AG09309 (cell line): ENCODE data around the gene GADL1.

Experiments used
- DNase-seq: peaks from one replicate; pipeline ENCODE4 v3.0.0-alpha.2; 2010; ENCODE audit warnings: low read depth
- H3K4me3 ChIP-seq: 2 replicates; pipeline ENCODE4 v1.5.1; 2011; ENCODE audit warnings: mild to moderate bottlenecking, low read depth, low read length, moderate library complexity; ENCODE audit not compliant: control insufficient read depth
- TF ChIP-seq, protein P1 (sequence below): IDR thresholded peaks from 2 replicates; pipeline ENCODE4 v1.5.1; 2011; ENCODE audit warnings: mild to moderate bottlenecking, low read depth, low read length, inconsistent platforms; ENCODE audit not compliant: insufficient read depth, control insufficient read depth; ENCODE audit errors: missing control alignments

GADL1 gene

DNA sequence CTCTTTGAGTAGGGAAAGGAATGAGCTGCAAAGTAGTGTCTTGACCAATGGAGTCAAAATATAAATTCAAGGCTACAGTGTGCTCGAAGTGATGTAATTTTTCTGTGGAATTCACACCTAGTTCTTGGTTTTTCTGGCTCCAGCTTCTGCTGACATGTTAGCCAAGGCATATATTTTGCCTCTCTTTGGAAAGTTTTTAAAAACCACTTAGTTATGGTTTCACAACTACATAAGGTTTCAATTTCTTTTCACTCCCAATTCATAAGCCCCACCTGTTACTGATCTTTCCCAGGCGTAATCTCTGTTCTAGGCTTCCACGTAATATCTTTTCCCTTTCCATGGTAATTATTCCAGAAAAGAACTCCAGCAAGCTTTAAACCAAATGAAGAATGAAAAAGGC is 46.9 kb downstream of the GADL1 start:
- TF ChIP-seq, protein P1, sequence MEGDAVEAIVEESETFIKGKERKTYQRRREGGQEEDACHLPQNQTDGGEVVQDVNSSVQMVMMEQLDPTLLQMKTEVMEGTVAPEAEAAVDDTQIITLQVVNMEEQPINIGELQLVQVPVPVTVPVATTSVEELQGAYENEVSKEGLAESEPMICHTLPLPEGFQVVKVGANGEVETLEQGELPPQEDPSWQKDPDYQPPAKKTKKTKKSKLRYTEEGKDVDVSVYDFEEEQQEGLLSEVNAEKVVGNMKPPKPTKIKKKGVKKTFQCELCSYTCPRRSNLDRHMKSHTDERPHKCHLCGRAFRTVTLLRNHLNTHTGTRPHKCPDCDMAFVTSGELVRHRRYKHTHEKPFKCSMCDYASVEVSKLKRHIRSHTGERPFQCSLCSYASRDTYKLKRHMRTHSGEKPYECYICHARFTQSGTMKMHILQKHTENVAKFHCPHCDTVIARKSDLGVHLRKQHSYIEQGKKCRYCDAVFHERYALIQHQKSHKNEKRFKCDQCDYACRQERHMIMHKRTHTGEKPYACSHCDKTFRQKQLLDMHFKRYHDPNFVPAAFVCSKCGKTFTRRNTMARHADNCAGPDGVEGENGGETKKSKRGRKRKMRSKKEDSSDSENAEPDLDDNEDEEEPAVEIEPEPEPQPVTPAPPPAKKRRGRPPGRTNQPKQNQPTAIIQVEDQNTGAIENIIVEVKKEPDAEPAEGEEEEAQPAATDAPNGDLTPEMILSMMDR, result no peak
- no peak for DNase-seq

DNA sequence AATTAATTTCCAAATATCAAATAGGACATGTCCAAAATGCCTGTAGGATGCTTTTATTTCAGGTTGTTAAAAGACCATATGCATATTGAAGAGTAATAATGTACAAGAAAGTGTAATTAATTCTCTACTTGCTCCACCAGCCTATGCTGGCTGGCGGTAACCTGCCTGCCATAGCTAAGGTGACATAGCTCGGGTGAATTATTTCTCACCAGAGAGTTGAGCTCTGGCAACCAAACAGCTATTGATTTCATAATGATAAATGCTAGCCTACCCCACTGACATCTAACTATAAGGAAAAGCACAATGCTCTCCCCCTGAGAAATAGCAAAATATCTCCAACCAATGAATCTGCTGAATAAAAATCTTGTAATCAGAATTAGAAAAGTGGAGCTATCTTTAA is 48.9 kb downstream of the GADL1 start:
- TF ChIP-seq, protein P1, result no peak
- DNase-seq, result no peak
- no peak overlapping the region for H3K4me3 ChIP-seq

More for the DNA sequence above, 46.9 kb downstream of the GADL1 start:
- H3K4me3 ChIP-seq, result no peak overlapping the region

DNA sequence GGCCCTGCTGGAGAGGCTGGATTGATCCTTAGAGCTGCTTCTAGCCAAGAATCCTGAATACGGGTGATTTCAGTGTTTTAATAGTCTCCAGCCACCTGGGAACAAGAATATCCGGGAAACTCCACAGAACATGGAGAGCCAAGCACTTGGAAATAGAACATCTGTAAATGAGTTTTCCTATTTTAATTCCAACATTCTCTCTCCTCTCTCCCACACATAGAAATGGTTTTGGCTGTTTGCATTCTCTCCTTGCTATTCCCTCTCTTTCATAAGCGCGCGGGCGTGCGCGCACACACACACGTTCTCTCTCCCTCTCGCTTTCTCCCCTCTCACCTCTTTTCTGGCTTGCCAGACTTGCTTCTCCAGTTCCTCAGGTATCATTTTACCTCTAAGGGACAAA is 50.6 kb downstream of the GADL1 start:
- TF ChIP-seq, protein P1, result no peak
- no peak for DNase-seq
- H3K4me3 ChIP-seq, result no peak overlapping the region

DNA sequence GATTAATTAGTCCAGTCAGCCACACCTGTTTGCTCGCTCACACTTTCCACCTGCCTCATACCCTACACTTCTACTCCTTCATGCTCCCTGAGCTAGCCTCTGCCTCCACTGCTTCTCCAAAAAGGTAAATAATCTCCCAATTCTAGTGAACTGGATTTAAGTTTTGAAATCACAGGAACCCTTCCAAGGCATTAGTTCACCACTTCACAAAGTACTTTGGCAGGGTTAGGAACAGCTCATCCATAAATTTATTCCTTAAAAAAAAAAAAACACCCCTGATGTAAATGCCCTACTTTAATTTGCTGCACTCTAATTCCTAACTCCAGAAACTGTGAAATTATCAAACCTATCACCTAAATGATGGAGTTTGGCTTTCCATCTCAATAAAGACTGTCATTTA is 58.3 kb downstream of the GADL1 start:
- TF ChIP-seq, protein P1, result no peak
- DNase-seq, result no peak
- H3K4me3 ChIP-seq, result no peak overlapping the region

DNA sequence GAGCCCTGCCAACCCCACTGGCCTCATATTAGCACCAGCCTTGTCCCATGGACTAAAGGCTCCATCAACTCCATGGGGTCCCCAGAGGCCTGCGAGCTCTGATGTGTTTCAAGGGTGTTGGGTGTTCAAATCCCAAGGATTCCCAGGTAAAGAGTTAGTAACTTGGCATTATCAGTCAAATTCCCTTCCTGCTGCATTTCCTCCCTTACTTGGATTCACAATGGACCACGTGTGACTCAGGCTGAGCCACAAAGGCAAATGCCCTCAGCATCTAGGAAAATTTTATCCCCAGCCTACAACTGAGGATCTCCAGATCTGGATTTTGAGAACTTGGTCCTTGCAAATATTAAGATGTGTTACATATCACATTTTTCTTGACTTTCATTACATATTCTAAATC is 58.8 kb downstream of the GADL1 start:
- no peak for DNase-seq
- TF ChIP-seq, protein P1, result no peak
- H3K4me3 ChIP-seq, result no peak overlapping the region

DNA sequence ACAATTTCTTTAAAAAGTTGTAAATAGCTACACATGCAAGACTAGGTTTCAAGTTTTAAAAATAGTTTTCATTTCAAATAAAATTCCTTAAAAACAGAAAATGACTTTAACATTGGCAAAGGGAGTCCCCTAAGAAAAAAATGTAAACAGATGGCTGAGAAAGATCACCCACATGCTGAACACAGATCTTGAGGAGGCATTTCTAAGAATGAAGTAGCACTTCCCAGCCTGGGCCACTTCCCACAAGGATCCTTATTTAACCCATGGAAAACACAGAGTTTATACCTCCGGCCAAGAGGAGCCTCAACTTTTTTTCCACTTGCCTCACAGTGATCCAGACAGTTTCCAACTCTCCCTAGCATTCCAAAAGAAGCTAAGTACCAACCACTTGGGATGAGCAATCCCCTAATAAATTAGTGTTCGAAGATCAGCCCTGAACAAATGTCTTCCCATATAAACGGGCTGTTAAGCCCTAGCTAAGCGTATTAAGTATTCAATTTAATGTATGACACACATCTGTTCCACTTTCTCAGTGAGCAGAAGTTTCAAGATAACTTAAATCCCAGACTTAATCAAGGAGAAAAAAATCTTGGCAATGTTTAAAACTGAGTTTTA is 61.4 kb downstream of the GADL1 start:
- no peak for DNase-seq
- no peak overlapping the region for H3K4me3 ChIP-seq
- TF ChIP-seq, protein P1, result no peak
